WERI-Rb-1 (cell line): ENCODE results near the gene MAGI1.

Experiments
- DNase-seq: peaks from one replicate; pipeline ENCODE4 v3.0.0-alpha.2; 2020
- H3K27ac ChIP-seq: fragments of 250-450 bp; sonication (Bioruptor Pico); 2 replicates; pipeline ENCODE4 v1.5.1; 2020; ENCODE audit warnings: mild to moderate bottlenecking, moderate library complexity
- H3K27me3 ChIP-seq: fragments of 250-450 bp; sonication (Bioruptor Pico); 2 replicates; pipeline ENCODE4 v1.5.1; 2021; ENCODE audit warnings: mild to moderate bottlenecking, low read depth, moderate library complexity; ENCODE audit not compliant: insufficient read depth, severe bottlenecking
- H3K36me3 ChIP-seq: fragments of 250-450 bp; sonication (Bioruptor Pico); 2 replicates; pipeline ENCODE4 v1.5.1; 2020; ENCODE audit warnings: mild to moderate bottlenecking, moderate library complexity
- H3K4me3 ChIP-seq: 2 replicates; pipeline ENCODE4 v1.5.1; 2011; ENCODE audit warnings: low read depth, mild to moderate bottlenecking, control low read depth, low read length
- H3K9me3 ChIP-seq: fragments of 250-450 bp; sonication (Bioruptor Pico); 2 replicates; pipeline ENCODE4 v1.5.1; 2021; ENCODE audit warnings: mild to moderate bottlenecking, moderate library complexity; ENCODE audit not compliant: severe bottlenecking
- TF ChIP-seq, protein P1 (sequence below): IDR thresholded peaks from 2 replicates; pipeline ENCODE4 v1.5.1; 2011; ENCODE audit warnings: low read depth, mild to moderate bottlenecking, control low read depth, inconsistent platforms, low read length

The MAGI1 gene

DNA sequence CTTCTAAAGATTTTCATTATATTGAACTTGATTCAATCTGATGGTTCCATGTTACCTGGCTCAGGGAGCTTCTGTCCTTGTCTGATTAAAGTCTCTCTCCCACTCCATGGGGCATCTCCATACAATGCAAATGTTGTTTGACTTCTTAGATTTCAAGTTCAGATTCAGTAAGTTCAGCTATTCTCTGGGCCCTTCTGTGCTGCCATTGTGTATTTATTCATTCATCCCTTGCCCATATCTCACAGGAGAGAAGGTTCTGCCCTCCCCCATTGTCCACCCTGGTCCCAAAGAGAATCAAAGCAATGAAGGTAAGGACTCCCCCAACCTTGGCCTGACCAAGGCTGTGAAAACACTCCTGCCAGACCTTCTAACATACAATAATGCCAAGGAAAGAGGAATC is 669.9 kb downstream of the MAGI1 start:
- no peaks in the 10 kb centered on the region for H3K9me3 ChIP-seq
- no peaks in the 10 kb centered on the region for H3K27me3 ChIP-seq
- DNase-seq, result no peak
- no peak overlapping the region for H3K27ac ChIP-seq
- H3K4me3 ChIP-seq, result no peak overlapping the region
- TF ChIP-seq, protein P1, sequence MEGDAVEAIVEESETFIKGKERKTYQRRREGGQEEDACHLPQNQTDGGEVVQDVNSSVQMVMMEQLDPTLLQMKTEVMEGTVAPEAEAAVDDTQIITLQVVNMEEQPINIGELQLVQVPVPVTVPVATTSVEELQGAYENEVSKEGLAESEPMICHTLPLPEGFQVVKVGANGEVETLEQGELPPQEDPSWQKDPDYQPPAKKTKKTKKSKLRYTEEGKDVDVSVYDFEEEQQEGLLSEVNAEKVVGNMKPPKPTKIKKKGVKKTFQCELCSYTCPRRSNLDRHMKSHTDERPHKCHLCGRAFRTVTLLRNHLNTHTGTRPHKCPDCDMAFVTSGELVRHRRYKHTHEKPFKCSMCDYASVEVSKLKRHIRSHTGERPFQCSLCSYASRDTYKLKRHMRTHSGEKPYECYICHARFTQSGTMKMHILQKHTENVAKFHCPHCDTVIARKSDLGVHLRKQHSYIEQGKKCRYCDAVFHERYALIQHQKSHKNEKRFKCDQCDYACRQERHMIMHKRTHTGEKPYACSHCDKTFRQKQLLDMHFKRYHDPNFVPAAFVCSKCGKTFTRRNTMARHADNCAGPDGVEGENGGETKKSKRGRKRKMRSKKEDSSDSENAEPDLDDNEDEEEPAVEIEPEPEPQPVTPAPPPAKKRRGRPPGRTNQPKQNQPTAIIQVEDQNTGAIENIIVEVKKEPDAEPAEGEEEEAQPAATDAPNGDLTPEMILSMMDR, result no peak
- H3K36me3 ChIP-seq, result no peaks in the 10 kb centered on the region

DNA sequence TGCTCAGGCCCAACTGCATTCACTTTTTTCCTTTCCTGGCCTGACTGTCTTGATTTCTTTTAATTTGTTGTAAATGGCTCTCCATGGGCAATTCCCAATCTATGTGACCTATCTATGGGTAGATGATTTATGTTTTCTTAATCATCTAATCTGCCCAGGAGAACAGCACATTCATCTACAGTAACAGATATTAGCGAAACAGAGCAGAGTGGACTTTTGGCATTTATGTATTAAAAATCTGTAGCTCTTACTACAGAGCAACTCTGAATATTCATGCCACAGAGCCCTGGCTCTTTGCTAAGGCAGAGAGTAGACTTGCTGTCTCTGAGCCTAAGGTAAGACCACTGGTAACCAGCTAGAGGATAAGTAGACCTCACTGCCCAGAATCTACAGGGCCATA is 676.0 kb downstream of the MAGI1 start:
- no peak overlapping the region for H3K27ac ChIP-seq
- H3K36me3 ChIP-seq, result peaks cover 13% of the 10 kb centered on the region
- H3K27me3 ChIP-seq, result no peaks in the 10 kb centered on the region
- no peak for DNase-seq
- H3K4me3 ChIP-seq, result no peak overlapping the region
- TF ChIP-seq, protein P1, result no peak
- H3K9me3 ChIP-seq, result no peaks in the 10 kb centered on the region

DNA sequence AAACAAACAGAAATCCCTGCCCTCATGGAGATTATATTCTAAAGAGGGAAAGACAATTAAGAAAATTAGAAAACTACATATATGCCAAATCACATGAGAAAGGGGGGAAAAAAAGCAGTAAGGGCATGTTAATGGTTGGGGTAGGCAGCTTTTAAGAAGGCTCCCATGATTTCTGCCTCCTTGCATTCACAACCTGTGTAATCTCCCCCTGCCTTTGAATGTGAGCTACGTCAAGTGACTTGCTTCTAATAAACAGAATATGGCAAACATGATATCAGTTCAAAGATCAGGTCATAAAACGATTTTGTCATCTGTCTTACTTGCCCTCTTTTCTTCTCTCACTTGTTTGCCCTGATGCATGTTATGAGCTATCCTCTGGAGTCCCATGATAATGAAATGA is 677.3 kb downstream of the MAGI1 start:
- Histone ChIP-seq H3K4me3 (no peak overlapping the region), H3K27ac (no peak overlapping the region), H3K9me3 (no peaks in the 10 kb centered on the region), H3K27me3 (no peaks in the 10 kb centered on the region), H3K36me3 (peaks cover 13% of the 10 kb centered on the region)
- DNase-seq, result no peak
- TF ChIP-seq, protein P1, result no peak

DNA sequence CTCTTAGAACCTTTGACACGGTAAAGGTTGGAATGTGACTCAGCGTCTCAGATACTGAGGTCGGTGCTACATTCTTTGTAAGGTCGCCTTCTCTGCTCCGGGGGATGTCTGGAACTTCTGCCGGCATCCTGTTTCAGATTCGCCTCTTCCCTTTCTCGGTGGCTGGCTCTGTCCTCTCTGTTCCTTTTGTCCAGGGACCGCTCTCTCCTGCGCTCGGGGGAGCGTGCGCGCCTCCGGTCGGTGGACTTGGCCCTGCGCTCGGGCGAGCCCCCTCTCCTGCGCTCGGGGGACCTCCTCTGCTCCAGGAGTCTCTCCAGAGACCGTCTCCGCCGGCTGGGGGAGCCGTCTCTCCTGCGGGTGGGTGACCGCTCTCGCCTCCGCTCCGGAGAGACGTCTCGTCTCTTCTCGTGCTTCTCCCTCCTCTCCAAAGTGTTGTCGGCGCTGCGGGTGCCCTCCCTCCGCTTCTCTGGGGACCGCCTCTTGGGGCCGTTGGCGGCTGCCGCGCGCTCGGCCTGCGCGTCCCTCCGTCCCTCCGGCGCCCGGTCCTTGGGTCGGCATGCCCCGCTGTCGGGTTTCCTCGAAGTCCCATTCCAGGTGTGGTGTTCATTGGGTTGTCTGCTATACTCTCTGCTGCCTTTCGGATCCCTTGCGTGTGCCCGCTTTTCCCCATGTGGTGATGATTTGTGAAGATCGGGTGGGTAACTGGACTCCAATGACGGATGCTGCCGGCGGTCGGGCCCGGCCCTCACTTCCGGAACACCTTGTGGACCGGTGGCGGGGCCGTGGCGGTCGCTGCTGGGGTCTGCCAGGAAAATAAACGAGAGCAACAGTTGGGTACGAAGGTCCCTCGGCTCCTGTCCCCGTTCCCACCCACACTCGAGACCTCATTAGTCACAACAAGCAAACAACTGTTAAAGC is 682.1 kb downstream of the MAGI1 start:
- Histone ChIP-seq H3K27ac (no peak overlapping the region), H3K9me3 (no peaks in the 10 kb centered on the region), H3K36me3 (peaks cover 11% of the 10 kb centered on the region), H3K27me3 (no peaks in the 10 kb centered on the region), H3K4me3 (no peak overlapping the region)
- DNase-seq, result no peak
- TF ChIP-seq, protein P1, result no peak

DNA sequence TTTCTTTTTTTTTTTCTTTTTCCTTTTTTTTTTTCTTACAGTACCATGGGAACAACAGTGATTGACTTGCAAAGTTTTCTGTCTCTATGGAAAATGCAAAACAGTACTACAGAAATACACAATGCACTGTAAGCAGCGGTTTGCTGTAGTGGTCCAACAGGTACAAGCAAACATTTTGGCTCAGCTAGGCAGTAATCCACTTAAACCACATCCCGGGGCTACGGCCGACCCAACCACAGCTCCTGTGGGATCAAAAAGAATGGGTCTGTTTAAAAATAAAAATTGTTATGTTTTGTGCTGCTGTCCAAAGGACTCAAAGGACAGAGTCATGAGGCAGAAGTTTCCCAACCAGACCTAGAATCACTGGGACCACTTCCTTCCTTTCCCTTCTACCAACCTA is 683.8 kb downstream of the MAGI1 start:
- Histone ChIP-seq H3K36me3 (no peaks in the 10 kb centered on the region), H3K27me3 (no peaks in the 10 kb centered on the region), H3K4me3 (no peak overlapping the region), H3K27ac (no peak overlapping the region), H3K9me3 (no peaks in the 10 kb centered on the region)
- DNase-seq, result no peak
- TF ChIP-seq, protein P1, result no peak
